ENCODE data around the gene DIS3L2.

Gene DIS3L2

DNA sequence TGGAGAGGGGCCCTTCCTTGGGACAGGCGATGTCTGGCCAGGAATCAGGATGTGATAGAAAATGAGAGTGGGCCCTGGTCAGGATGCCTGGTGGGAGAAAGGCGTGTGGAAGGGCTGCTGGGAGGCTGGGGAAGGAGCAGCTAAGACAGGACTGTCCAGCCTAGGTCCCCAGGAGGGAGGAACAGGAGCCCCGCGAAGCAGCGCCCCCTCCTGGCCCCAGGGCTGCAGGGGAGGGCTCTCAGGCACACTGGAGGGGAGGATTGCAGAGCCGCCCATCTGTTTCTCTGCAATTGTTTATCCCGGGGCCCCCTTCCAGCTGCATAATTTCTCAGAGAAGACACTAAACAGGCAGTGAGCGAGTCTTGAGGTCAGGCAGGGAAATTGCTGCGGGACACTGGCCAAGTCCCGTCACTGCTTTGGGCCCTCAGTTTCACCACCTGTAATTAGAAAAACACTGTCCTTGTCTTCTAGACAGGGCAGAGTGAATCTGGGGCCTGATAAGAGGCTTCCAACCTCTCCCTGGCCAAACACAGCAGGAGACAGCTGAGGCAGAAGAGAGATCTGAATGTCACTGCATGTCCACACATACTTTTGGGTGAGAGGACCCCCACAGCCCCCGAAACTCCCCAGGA lies 31.4 kb upstream of the DIS3L2 start:
- no peaks in the 10 kb centered on the region for H3F3A ChIP-seq (ENCODE audit: insufficient read depth, low read length)
- H2AFZ ChIP-seq (ENCODE audit: low read length) = no peak overlapping the region
- H4K20me1 ChIP-seq (ENCODE audit: insufficient read depth, low read length) = no peaks in the 10 kb centered on the region
- H3K9ac ChIP-seq (ENCODE audit: low read length) = no peak overlapping the region
- TF ChIP-seq, protein P1, sequence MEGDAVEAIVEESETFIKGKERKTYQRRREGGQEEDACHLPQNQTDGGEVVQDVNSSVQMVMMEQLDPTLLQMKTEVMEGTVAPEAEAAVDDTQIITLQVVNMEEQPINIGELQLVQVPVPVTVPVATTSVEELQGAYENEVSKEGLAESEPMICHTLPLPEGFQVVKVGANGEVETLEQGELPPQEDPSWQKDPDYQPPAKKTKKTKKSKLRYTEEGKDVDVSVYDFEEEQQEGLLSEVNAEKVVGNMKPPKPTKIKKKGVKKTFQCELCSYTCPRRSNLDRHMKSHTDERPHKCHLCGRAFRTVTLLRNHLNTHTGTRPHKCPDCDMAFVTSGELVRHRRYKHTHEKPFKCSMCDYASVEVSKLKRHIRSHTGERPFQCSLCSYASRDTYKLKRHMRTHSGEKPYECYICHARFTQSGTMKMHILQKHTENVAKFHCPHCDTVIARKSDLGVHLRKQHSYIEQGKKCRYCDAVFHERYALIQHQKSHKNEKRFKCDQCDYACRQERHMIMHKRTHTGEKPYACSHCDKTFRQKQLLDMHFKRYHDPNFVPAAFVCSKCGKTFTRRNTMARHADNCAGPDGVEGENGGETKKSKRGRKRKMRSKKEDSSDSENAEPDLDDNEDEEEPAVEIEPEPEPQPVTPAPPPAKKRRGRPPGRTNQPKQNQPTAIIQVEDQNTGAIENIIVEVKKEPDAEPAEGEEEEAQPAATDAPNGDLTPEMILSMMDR (IDR thresholded peaks at IDR 0.05; ENCODE audit: low read length) = peak; percentile 88
- no peak for TF ChIP-seq EZH2 (IDR thresholded peaks at IDR 0.05; ENCODE audit: borderline replicate concordance, low read length)
- H3K4me3 ChIP-seq (ENCODE audit: low read depth, low read length, poor library complexity, severe bottlenecking) = no peak overlapping the region
- H3K27me3 ChIP-seq (ENCODE audit: insufficient read depth, low read length) = peaks cover 5% of the 10 kb centered on the region
- peaks cover 22% of the 10 kb centered on the region for H3K4me1 ChIP-seq (ENCODE audit: insufficient read depth, low read length, severe bottlenecking)
- no peak overlapping the region for H3K27ac ChIP-seq (ENCODE audit: low read depth, low read length, poor library complexity, severe bottlenecking)
- H3K36me3 ChIP-seq (ENCODE audit: insufficient read depth, low read length) = no peaks in the 10 kb centered on the region
- no peaks in the 10 kb centered on the region for H3K9me2 ChIP-seq (ENCODE audit: low read depth, low read length)
- no peaks in the 10 kb centered on the region for H3K9me3 ChIP-seq (ENCODE audit: low read length)
- no peaks in the 10 kb centered on the region for H3K79me2 ChIP-seq (ENCODE audit: insufficient read depth, low read length)
- H3K4me2 ChIP-seq (ENCODE audit: low read length) = no peak overlapping the region

DNA sequence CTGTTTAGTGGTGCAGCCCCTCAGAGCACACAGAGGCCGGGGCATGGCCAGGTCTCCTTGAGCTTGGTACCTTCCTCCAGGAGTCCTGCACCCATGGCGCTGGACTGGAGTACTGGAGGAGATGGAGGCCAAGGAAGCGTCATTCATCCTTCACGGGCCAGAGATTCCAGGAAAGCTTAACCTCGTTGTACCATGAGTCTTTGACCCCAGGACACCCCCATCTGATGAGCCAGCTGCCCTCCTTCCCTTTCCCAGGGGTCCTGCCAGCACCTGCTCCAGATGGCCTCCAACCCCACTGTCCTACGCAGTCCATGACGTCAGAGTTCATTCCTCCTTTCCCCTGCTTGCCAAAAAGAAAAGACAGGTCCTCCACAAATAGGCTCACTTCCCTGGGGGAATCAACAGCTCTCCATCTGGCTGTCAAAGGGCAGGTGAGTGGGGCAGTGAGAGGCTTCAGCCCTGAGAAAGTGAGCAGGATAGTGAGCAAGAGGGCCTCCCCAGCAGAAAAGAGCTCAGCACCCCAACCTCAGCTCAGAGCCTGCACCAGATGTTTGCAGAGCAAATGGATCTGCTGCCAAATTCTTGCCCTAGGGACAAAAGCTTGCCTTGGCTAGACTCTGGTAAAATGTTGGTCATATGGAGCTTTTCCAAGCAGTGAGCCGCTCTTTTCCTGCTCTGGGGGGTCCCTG lies 30.8 kb upstream of the DIS3L2 start:
- Histone ChIP-seq H3F3A (ENCODE audit: insufficient read depth, low read length) (no peaks in the 10 kb centered on the region), H3K27me3 (ENCODE audit: insufficient read depth, low read length) (peaks cover 5% of the 10 kb centered on the region), H3K4me1 (ENCODE audit: insufficient read depth, low read length, severe bottlenecking) (peaks cover 18% of the 10 kb centered on the region), H3K27ac (ENCODE audit: low read depth, low read length, poor library complexity, severe bottlenecking) (no peak overlapping the region), H2AFZ (ENCODE audit: low read length) (no peak overlapping the region), H3K4me3 (ENCODE audit: low read depth, low read length, poor library complexity, severe bottlenecking) (no peak overlapping the region), H3K4me2 (ENCODE audit: low read length) (no peak overlapping the region), H3K79me2 (ENCODE audit: insufficient read depth, low read length) (no peaks in the 10 kb centered on the region), H3K9me2 (ENCODE audit: low read depth, low read length) (no peaks in the 10 kb centered on the region), H3K9ac (ENCODE audit: low read length) (no peak overlapping the region), H3K9me3 (ENCODE audit: low read length) (no peaks in the 10 kb centered on the region), H4K20me1 (ENCODE audit: insufficient read depth, low read length) (no peaks in the 10 kb centered on the region), H3K36me3 (ENCODE audit: insufficient read depth, low read length) (no peaks in the 10 kb centered on the region)
- no peak for TF ChIP-seq EZH2 (IDR thresholded peaks at IDR 0.05; ENCODE audit: borderline replicate concordance, low read length)
- TF ChIP-seq, protein P1 (IDR thresholded peaks at IDR 0.05; ENCODE audit: low read length) = no peak

DNA sequence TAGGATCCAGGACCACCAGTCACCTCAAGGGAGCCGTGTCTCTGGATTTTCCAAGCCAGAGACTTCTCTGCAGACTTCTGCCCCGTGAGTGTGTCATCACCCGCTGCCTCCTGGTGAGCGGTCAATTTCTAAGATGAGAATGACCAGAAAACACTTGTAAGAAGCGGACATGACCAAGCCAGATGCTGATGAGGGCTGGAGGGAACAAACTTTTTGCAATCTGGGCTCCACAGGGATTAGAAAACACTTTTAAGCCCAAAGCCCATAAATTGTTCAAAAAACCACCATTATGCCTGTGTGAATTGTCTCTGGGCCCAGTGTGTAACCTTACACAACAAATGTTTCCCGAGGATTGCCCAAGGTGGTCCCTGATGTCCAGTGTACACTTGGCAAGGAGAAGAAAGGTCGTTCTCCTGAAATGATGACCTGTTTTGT lies 30.0 kb upstream of the DIS3L2 start:
- Histone ChIP-seq H3K36me3 (ENCODE audit: insufficient read depth, low read length) (no peaks in the 10 kb centered on the region), H2AFZ (ENCODE audit: low read length) (no peak overlapping the region), H3K9me2 (ENCODE audit: low read depth, low read length) (no peaks in the 10 kb centered on the region), H3K9me3 (ENCODE audit: low read length) (no peaks in the 10 kb centered on the region), H3K27me3 (ENCODE audit: insufficient read depth, low read length) (peaks cover 5% of the 10 kb centered on the region), H3K79me2 (ENCODE audit: insufficient read depth, low read length) (no peaks in the 10 kb centered on the region), H3F3A (ENCODE audit: insufficient read depth, low read length) (no peaks in the 10 kb centered on the region), H3K4me2 (ENCODE audit: low read length) (no peak overlapping the region), H3K27ac (ENCODE audit: low read depth, low read length, poor library complexity, severe bottlenecking) (no peak overlapping the region), H3K4me1 (ENCODE audit: insufficient read depth, low read length, severe bottlenecking) (peaks cover 12% of the 10 kb centered on the region), H3K4me3 (ENCODE audit: low read depth, low read length, poor library complexity, severe bottlenecking) (no peak overlapping the region), H4K20me1 (ENCODE audit: insufficient read depth, low read length) (no peaks in the 10 kb centered on the region), H3K9ac (ENCODE audit: low read length) (no peak overlapping the region)
- no peak for TF ChIP-seq EZH2 (IDR thresholded peaks at IDR 0.05; ENCODE audit: borderline replicate concordance, low read length)
- TF ChIP-seq, protein P1 (IDR thresholded peaks at IDR 0.05; ENCODE audit: low read length) = no peak

Measured in OCI-LY1 (cell line).